Endothelial cell of umbilical vein (primary cell): ENCODE data around the gene FRK.

Experiments used
- POLR2A ChIP-seq: IDR thresholded peaks from 2 replicates; pipeline ENCODE4 v1.6.1; 2012; ENCODE audit warnings: low read depth, mild to moderate bottlenecking, control low read depth, low read length
- POLR2AphosphoS5 ChIP-seq: IDR thresholded peaks from 2 replicates; pipeline ENCODE4 v1.6.1; 2012; ENCODE audit warnings: low read depth, mild to moderate bottlenecking, control low read depth, low read length, moderate library complexity; ENCODE audit not compliant: insufficient read depth

- TF ChIP-seq POLR2A (no peak), POLR2AphosphoS5 (no peak)
Measured at GRCh38 chr6:116096979-116097816, 36.5 kb upstream of the FRK start.
